Activated CD8-positive, alpha-beta memory T cell treated with anti-CD3 and anti-CD28 coated beads for 36 hours (primary cell): ENCODE data around the gene TTBK2. TPM values are rescaled to one million over a fixed set of nuclear protein-coding genes. Genes with fewer than 3 reads are reported as not detected.
"Not testable (repeated sequence)": the region's sequence is repeated elsewhere in the genome, so short reads cannot be mapped to it uniquely, and the experiment has no call there.

ENCODE experiments used
- CTCF ChIA-PET: fragments of 350-600 bp; sonication (Branson Sonifier 250); formaldehyde crosslinking; loops from one replicate; lab custom pipeline; 2021; ENCODE audit warnings: antibody characterized with exemption; lab: Charles Lee
- POLR2A ChIA-PET: fragments of 350-600 bp; sonication (Branson Sonifier 250); formaldehyde crosslinking; loops from one replicate; lab custom pipeline; 2021; ENCODE audit warnings: antibody characterized with exemption; lab: Charles Lee
- total RNA-seq, 2 experiments: library from RNA; stranded (reverse); gene quantifications; one replicate each; pipeline ENCODE4 v1.2.3, GENCODE V29; 2021

The TTBK2 gene
- total RNA-seq, 2 experiments from 2014 or later, result 7.5 to 7.7 TPM

- POLR2A ChIA-PET, result no interaction called here
- CTCF ChIA-PET, result no interaction called here
Observed at GRCh38 chr15:42914728-42915497, 5.7 kb downstream of the TTBK2 start.

- ChIA-PET POLR2A (interaction anchor here (0.7 kb wide), 1 partner anchor 315 kb away, joined by 6 read pairs; no protein-coding TSS in a partner anchor), CTCF (no interaction called here)
Observed at GRCh38 chr15:42911058-42911592, 9.5 kb downstream of the TTBK2 start.

- POLR2A ChIA-PET, result no interaction called here
- CTCF ChIA-PET, result interaction anchor here (0.7 kb wide), 1 partner anchor 152 kb away, joined by 3 read pairs; no protein-coding TSS in a partner anchor
Observed at GRCh38 chr15:42908538-42908937, 12.0 kb downstream of the TTBK2 start.

GRCh38 chr15:42903388-42904324, 16.9 kb downstream of the TTBK2 start:
- POLR2A ChIA-PET, result no interaction called here
- CTCF ChIA-PET, result no interaction called here

- CTCF ChIA-PET, POLR2A ChIA-PET: not testable (repeated sequence)
Observed at GRCh38 chr15:42893911-42894310, 26.7 kb downstream of the TTBK2 start.

GRCh38 chr15:42891569-42891968, 29.0 kb downstream of the TTBK2 start:
- POLR2A ChIA-PET, result no interaction called here
- CTCF ChIA-PET, result no interaction called here

- CTCF ChIA-PET, result no interaction called here
- POLR2A ChIA-PET, result no interaction called here
Observed at GRCh38 chr15:42890161-42890913, 30.2 kb downstream of the TTBK2 start.

GRCh38 chr15:42887384-42887783, 33.2 kb downstream of the TTBK2 start:
- CTCF ChIA-PET, result not testable (repeated sequence)

GRCh38 chr15:42880121-42880520, 40.5 kb downstream of the TTBK2 start:
- ChIA-PET POLR2A (no interaction called here), CTCF (no interaction called here)

More at GRCh38 chr15:42887384-42887783, 33.2 kb downstream of the TTBK2 start:
- POLR2A ChIA-PET, result not testable (repeated sequence)

- POLR2A ChIA-PET, result interaction anchor here (0.6 kb wide), 1 partner anchor 218 kb away, joined by 3 read pairs; no protein-coding TSS in a partner anchor
- CTCF ChIA-PET, result no interaction called here
Observed at GRCh38 chr15:42879443-42879842, 41.1 kb downstream of the TTBK2 start.

- ChIA-PET CTCF (no interaction called here), POLR2A (no interaction called here)
Observed at GRCh38 chr15:42876224-42876623, 44.4 kb downstream of the TTBK2 start.

- ChIA-PET CTCF (no interaction called here), POLR2A (no interaction called here)
Observed at GRCh38 chr15:42868683-42869082, 51.9 kb downstream of the TTBK2 start.

GRCh38 chr15:42863572-42864239, 56.9 kb downstream of the TTBK2 start:
- ChIA-PET POLR2A (no interaction called here), CTCF (no interaction called here)

- CTCF ChIA-PET, result no interaction called here
- POLR2A ChIA-PET, result no interaction called here
Observed at GRCh38 chr15:42858999-42859789, 61.4 kb downstream of the TTBK2 start.

- CTCF ChIA-PET, result no interaction called here
- POLR2A ChIA-PET, result no interaction called here
Observed at GRCh38 chr15:42858540-42858939, 62.0 kb downstream of the TTBK2 start.

- CTCF ChIA-PET, result no interaction called here
- POLR2A ChIA-PET, result no interaction called here
Observed at GRCh38 chr15:42854576-42854975, 66.0 kb downstream of the TTBK2 start.

- POLR2A ChIA-PET, result no interaction called here
- CTCF ChIA-PET, result no interaction called here
Observed at GRCh38 chr15:42849836-42850235, 70.7 kb downstream of the TTBK2 start.

- CTCF ChIA-PET, result no interaction called here
- POLR2A ChIA-PET, result no interaction called here
Observed at GRCh38 chr15:42848846-42849245, 71.7 kb downstream of the TTBK2 start.
